Neuronal stem cell (in vitro differentiated cells): ENCODE measurements around the gene COA7. TPM values are rescaled to one million over a fixed set of nuclear protein-coding genes. Genes with fewer than 3 reads are reported as not detected.

Source experiments
- DNase-seq: peaks from one replicate; pipeline ENCODE4 v3.0.0-alpha.2; 2013; ENCODE audit warnings: low spot score
- H2AFZ ChIP-seq: one replicate; pipeline ENCODE4 v1.6.1; 2013; ENCODE audit warnings: mild to moderate bottlenecking, low read length, inconsistent platforms
- H2AK5ac ChIP-seq: 2 replicates; pipeline ENCODE4 v1.6.1; 2013; ENCODE audit warnings: low read depth, mild to moderate bottlenecking, inconsistent platforms, low read length, moderate library complexity, mixed read lengths
- H2BK120ac ChIP-seq: 2 replicates; pipeline ENCODE4 v1.6.1; 2013; ENCODE audit warnings: low read depth, mild to moderate bottlenecking, inconsistent platforms, low read length, moderate library complexity, mixed read lengths
- H2BK12ac ChIP-seq: one replicate; pipeline ENCODE4 v1.6.1; 2013; ENCODE audit warnings: low read length, inconsistent platforms
- H2BK15ac ChIP-seq: 2 replicates; pipeline ENCODE4 v1.6.1; 2013; ENCODE audit warnings: mild to moderate bottlenecking, low read length, inconsistent platforms, mixed read lengths
- H2BK5ac ChIP-seq: one replicate; pipeline ENCODE4 v1.6.1; 2013; ENCODE audit warnings: inconsistent platforms, mild to moderate bottlenecking, low read length, moderate library complexity
- H3K14ac ChIP-seq: one replicate; pipeline ENCODE4 v1.6.1; 2013; ENCODE audit warnings: low read length, inconsistent platforms
- H3K18ac ChIP-seq: 2 replicates; pipeline ENCODE4 v1.6.1; 2013; ENCODE audit warnings: low read length, inconsistent platforms
- H3K23ac ChIP-seq: 2 replicates; pipeline ENCODE4 v1.6.1; 2013; ENCODE audit warnings: low read depth, mild to moderate bottlenecking, mixed read lengths, low read length, inconsistent platforms; ENCODE audit not compliant: poor library complexity
- H3K27ac ChIP-seq: replicated peaks from 3 replicates; pipeline ENCODE4 v1.5.1; 2013; ENCODE audit warnings: low read length, inconsistent platforms
- H3K27me3 ChIP-seq, 3 experiments: 2 replicates each; pipeline ENCODE4 v1.6.1; 2013; ENCODE audit warnings: low read length in 3 of 3, mild to moderate bottlenecking in 2 of 3, inconsistent platforms in 1 of 3, low read depth in 1 of 3, mixed read lengths in 1 of 3, moderate library complexity in 1 of 3; ENCODE audit not compliant: control insufficient read depth in 3 of 3, insufficient read depth in 3 of 3
- H3K36me3 ChIP-seq, 2 donors: replicated peaks in 1 of 2; 2 replicates each; pipeline ENCODE4 v1.6.1; 2013; ENCODE audit warnings: low read length in 2 of 2; ENCODE audit not compliant: control insufficient read depth in 2 of 2, insufficient read depth in 2 of 2
- H3K4ac ChIP-seq: 2 replicates; pipeline ENCODE4 v1.6.1; 2013; ENCODE audit warnings: inconsistent platforms, mild to moderate bottlenecking, low read length, moderate library complexity
- H3K4me1 ChIP-seq, 2 donors: 1 replicate in 1 of 2; 2 replicates in 1 of 2; pipeline ENCODE4 v1.6.1; 2013; ENCODE audit warnings: low read length in 2 of 2, low read depth in 1 of 2; ENCODE audit not compliant: control insufficient read depth in 2 of 2, insufficient read depth in 1 of 2
- H3K4me2 ChIP-seq: one replicate; pipeline ENCODE4 v1.6.1; 2013; ENCODE audit warnings: mild to moderate bottlenecking, low read length, inconsistent platforms; ENCODE audit not compliant: insufficient read depth, poor library complexity, severe bottlenecking
- H3K4me3 ChIP-seq, 2 donors: 2 replicates each; pipeline ENCODE4 v1.5.1; 2013; ENCODE audit warnings: low read length in 2 of 2, mild to moderate bottlenecking in 2 of 2, inconsistent platforms in 1 of 2, moderate library complexity in 1 of 2
- H3K79me1 ChIP-seq: one replicate; pipeline ENCODE4 v1.6.1; 2013; ENCODE audit warnings: low read depth, mild to moderate bottlenecking, inconsistent platforms, low read length, moderate library complexity
- H3K9ac ChIP-seq: one replicate; pipeline ENCODE4 v1.6.1; 2013; ENCODE audit warnings: mild to moderate bottlenecking, low read depth, low read length, inconsistent platforms; ENCODE audit not compliant: poor library complexity
- H3K9me3 ChIP-seq, 2 donors: replicated peaks in 1 of 2; 2 replicates each; pipeline versions ENCODE3 to v1.6.1; 2013; ENCODE audit warnings: low read length in 2 of 2, mild to moderate bottlenecking in 2 of 2, inconsistent platforms in 1 of 2, low read depth in 1 of 2, mixed read lengths in 1 of 2, moderate library complexity in 1 of 2; ENCODE audit not compliant: control insufficient read depth in 2 of 2, insufficient read depth in 1 of 2
- H4K8ac ChIP-seq: one replicate; pipeline ENCODE4 v1.6.1; 2013; ENCODE audit warnings: low read depth, mild to moderate bottlenecking, inconsistent platforms, low read length, moderate library complexity
- H4K91ac ChIP-seq: one replicate; pipeline ENCODE4 v1.6.1; 2013; ENCODE audit warnings: low read length, low read depth, mild to moderate bottlenecking, inconsistent platforms; ENCODE audit not compliant: poor library complexity
- WGBS, 2 donors: extraction: QIAGEN DNeasy Blood & Tissue Kit; methylation state at CpG; one replicate each; pipeline ENCODE4 v1.1.7; 2013; ENCODE audit warnings: missing lambda C conversion rate in 2 of 2, mixed read lengths in 1 of 2; ENCODE audit not compliant: insufficient read length in 2 of 2, insufficient replicate concordance in 1 of 2; ENCODE audit errors: extremely low coverage in 2 of 2; 5-methylcytosine and 5-hydroxymethylcytosine counted together
- polyA plus RNA-seq, 2 experiments: library from polyadenylated mRNA; stranded (reverse); fragments of 200-250 nt; gene quantifications; one replicate each; pipeline ENCODE4 v1.2.3, GENCODE V29; 2013

The COA7 gene
- polyA plus RNA-seq (2013, experiment 1 of 2), result 8.4 TPM
- polyA plus RNA-seq (2013, experiment 2 of 2), result 8.4 TPM

GRCh38 chr1:52697795-52698674, at the start of gene COA7:
Gene COA7, minus strand, starts transcription at chr1:52698347. Its CDS starts 21 bp downstream, at chr1:52698326.
- peak within 1 kb of the TSS; percentile 94 for H2BK15ac ChIP-seq
- H4K8ac ChIP-seq, result no peak within 1 kb of the TSS
- peak within 1 kb of the TSS; percentile 70 for H3K23ac ChIP-seq
- H3K18ac ChIP-seq, result peak within 1 kb of the TSS; percentile 97
- H3K4me3 ChIP-seq, result peak within 1 kb of the TSS; percentile 82 to 92
- peak within 1 kb of the TSS; percentile 78 for H2AK5ac ChIP-seq
- H3K9ac ChIP-seq, result peak within 1 kb of the TSS; percentile 85
- H3K4ac ChIP-seq, result no peak within 1 kb of the TSS
- H3K9me3 ChIP-seq, result peaks cover 0 to 9% of the 10 kb centered on the region in 2 donors
- peak within 1 kb of the TSS; percentile 91 for H3K14ac ChIP-seq
- H2BK5ac ChIP-seq, result peak within 1 kb of the TSS; percentile 92
- H3K36me3 ChIP-seq, result peaks cover 0 to 14% of the 10 kb centered on the region in 2 donors
- peaks cover 3% of the 10 kb centered on the region for H3K79me1 ChIP-seq
- H4K91ac ChIP-seq, result no peak within 1 kb of the TSS
- H3K27ac ChIP-seq, result no peak within 1 kb of the TSS
- H3K27me3 ChIP-seq, result no peaks in the 10 kb centered on the region
- H3K4me1 ChIP-seq, result peaks cover 0 to 4% of the 10 kb centered on the region in 2 donors
- peak within 1 kb of the TSS; percentile 68 for H3K4me2 ChIP-seq
- peak within 1 kb of the TSS; percentile 47 for H2BK120ac ChIP-seq
- peak; percentile 57 for DNase-seq
- H2AFZ ChIP-seq, result peak within 1 kb of the TSS; percentile 99
- no peak within 1 kb of the TSS for H2BK12ac ChIP-seq
- WGBS, 2 donors, result no CpG with 5 or more reads among the region's 68 CpGs

- Histone ChIP-seq H3K36me3 (no peaks in the 10 kb centered on the region), H2BK15ac (no peak overlapping the region), H2AFZ (no peak overlapping the region), H4K91ac (no peak overlapping the region), H3K4ac (no peak overlapping the region), H2BK120ac (no peak overlapping the region), H3K27me3 (no peaks in the 10 kb centered on the region), H3K4me3 (no peak overlapping the region), H3K79me1 (no peaks in the 10 kb centered on the region), H3K9me3 (no peaks in the 10 kb centered on the region), H3K23ac (no peak overlapping the region), H3K18ac (no peak overlapping the region), H2BK12ac (no peak overlapping the region), H3K14ac (no peak overlapping the region), H3K9ac (no peak overlapping the region), H3K27ac (no peak overlapping the region), H2BK5ac (no peak overlapping the region), H3K4me1 (no peaks in the 10 kb centered on the region), H3K4me2 (no peak overlapping the region), H4K8ac (no peak overlapping the region), H2AK5ac (no peak overlapping the region)
- WGBS, 2 donors, result no CpG with 5 or more reads among the region's 1 CpG
- DNase-seq, result no peak
Observed at GRCh38 chr1:52747450-52747849, 49.3 kb upstream of the COA7 start.

- no CpG with 5 or more reads among the region's 4 CpGs for WGBS, 2 donors
- Histone ChIP-seq H2BK5ac (no peak overlapping the region), H3K4me1 (no peaks in the 10 kb centered on the region)
Observed at GRCh38 chr1:52746189-52746588, 48.0 kb upstream of the COA7 start.

DNA sequence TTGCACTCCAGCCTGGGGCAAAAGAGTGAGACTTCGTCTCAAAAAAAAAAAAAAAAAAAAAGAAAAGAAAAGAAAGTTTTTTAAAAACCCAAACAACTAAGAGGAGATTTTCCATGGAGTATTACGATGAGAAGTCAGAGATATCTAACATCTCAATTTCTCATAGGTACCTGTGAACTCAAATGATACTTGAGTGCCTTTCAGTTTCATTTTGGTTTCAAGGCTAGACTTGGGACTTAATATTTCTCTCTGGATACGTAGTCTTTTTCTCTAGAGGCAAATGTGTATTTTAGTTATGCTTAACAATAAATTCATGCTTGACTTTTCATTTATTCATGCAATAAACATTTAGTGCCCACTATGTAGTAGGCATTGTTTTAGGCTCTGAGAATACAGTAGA, 43.1 kb upstream of the COA7 start:
- H2BK12ac ChIP-seq, result no peak overlapping the region
- H3K79me1 ChIP-seq, result no peaks in the 10 kb centered on the region
- H2BK120ac ChIP-seq, result no peak overlapping the region
- no peak overlapping the region for H3K4me2 ChIP-seq
- no peak overlapping the region for H3K23ac ChIP-seq
- H4K91ac ChIP-seq, result no peak overlapping the region
- no peak for DNase-seq
- no peaks in the 10 kb centered on the region for H3K4me1 ChIP-seq
- H3K4ac ChIP-seq, result no peak overlapping the region
- no peak overlapping the region for H2BK5ac ChIP-seq
- no peak overlapping the region for H2AFZ ChIP-seq
- no peak overlapping the region for H4K8ac ChIP-seq
- H3K27me3 ChIP-seq, result no peaks in the 10 kb centered on the region
- no CpG with 5 or more reads among the region's 3 CpGs for WGBS, 2 donors
- no peak overlapping the region for H3K4me3 ChIP-seq
- no peak overlapping the region for H2BK15ac ChIP-seq
- no peaks in the 10 kb centered on the region for H3K36me3 ChIP-seq
- no peak overlapping the region for H3K27ac ChIP-seq
- no peak overlapping the region for H3K9ac ChIP-seq
- H2AK5ac ChIP-seq, result no peak overlapping the region
- peaks cover 0 to 9% of the 10 kb centered on the region in 2 donors for H3K9me3 ChIP-seq
- no peak overlapping the region for H3K18ac ChIP-seq
- H3K14ac ChIP-seq, result no peak overlapping the region

More at GRCh38 chr1:52746189-52746588, 48.0 kb upstream of the COA7 start:
- no peak overlapping the region for H2AFZ ChIP-seq
- H3K27ac ChIP-seq, result no peak overlapping the region
- no peak overlapping the region for H3K4me3 ChIP-seq
- no peaks in the 10 kb centered on the region for H3K79me1 ChIP-seq
- no peak overlapping the region for H2BK120ac ChIP-seq
- H3K36me3 ChIP-seq, result no peaks in the 10 kb centered on the region
- no peak overlapping the region for H2BK12ac ChIP-seq
- H3K4ac ChIP-seq, result no peak overlapping the region
- H3K27me3 ChIP-seq, result no peaks in the 10 kb centered on the region
- DNase-seq, result no peak
- peaks cover 0 to 9% of the 10 kb centered on the region in 2 donors for H3K9me3 ChIP-seq
- H3K9ac ChIP-seq, result no peak overlapping the region
- no peak overlapping the region for H3K23ac ChIP-seq
- no peak overlapping the region for H2AK5ac ChIP-seq
- H4K91ac ChIP-seq, result no peak overlapping the region
- H2BK15ac ChIP-seq, result no peak overlapping the region
- H4K8ac ChIP-seq, result no peak overlapping the region
- H3K14ac ChIP-seq, result no peak overlapping the region
- H3K18ac ChIP-seq, result no peak overlapping the region
- H3K4me2 ChIP-seq, result no peak overlapping the region
